SH-SY5Y (cell line): Measurements from ENCODE around the gene ANTXR1.

ENCODE experiments used
- GATA2 ChIP-seq: IDR thresholded peaks from 2 replicates; pipeline ENCODE4 v1.6.1; 2011; ENCODE audit warnings: mild to moderate bottlenecking, low read depth, low read length
- GATA3 ChIP-seq: IDR thresholded peaks from 2 replicates; pipeline ENCODE4 v1.6.1; 2011; ENCODE audit warnings: low read depth, mild to moderate bottlenecking, low read length, moderate library complexity

Gene ANTXR1

GRCh38 chr2:69221512-69221911 lies 208.5 kb downstream of the ANTXR1 start:
- no peak for TF ChIP-seq GATA3
- TF ChIP-seq GATA2, result no peak

GRCh38 chr2:69221960-69222751 lies 209.2 kb downstream of the ANTXR1 start:
- TF ChIP-seq GATA3 (no peak), GATA2 (no peak)

- no peak for TF ChIP-seq GATA3
- TF ChIP-seq GATA2, result no peak
These were observed 210.1 kb downstream of the ANTXR1 start for GRCh38 chr2:69222953-69223658.

- TF ChIP-seq GATA2 (no peak), GATA3 (no peak)
These were observed 211.0 kb downstream of the ANTXR1 start for GRCh38 chr2:69223759-69224511.

- TF ChIP-seq GATA2 (no peak), GATA3 (no peak)
These were observed 211.5 kb downstream of the ANTXR1 start for GRCh38 chr2:69224512-69224837.

GRCh38 chr2:69225933-69226332 lies 213.0 kb downstream of the ANTXR1 start:
- no peak for TF ChIP-seq GATA2
- no peak for TF ChIP-seq GATA3

- TF ChIP-seq GATA2 (no peak), GATA3 (no peak)
These were observed 213.9 kb downstream of the ANTXR1 start for GRCh38 chr2:69226903-69227302.

- TF ChIP-seq GATA3, result no peak
- no peak for TF ChIP-seq GATA2
These were observed 214.7 kb downstream of the ANTXR1 start for GRCh38 chr2:69227716-69228115.

GRCh38 chr2:69231612-69232277 lies 218.8 kb downstream of the ANTXR1 start:
- no peak for TF ChIP-seq GATA3
- TF ChIP-seq GATA2, result no peak

- no peak for TF ChIP-seq GATA3
- no peak for TF ChIP-seq GATA2
These were observed 224.2 kb downstream of the ANTXR1 start for GRCh38 chr2:69237070-69237670.

- TF ChIP-seq GATA2 (no peak), GATA3 (no peak)
These were observed 225.6 kb downstream of the ANTXR1 start for GRCh38 chr2:69238449-69239031.

- TF ChIP-seq GATA2 (no peak), GATA3 (no peak)
These were observed 228.1 kb downstream of the ANTXR1 start for GRCh38 chr2:69241093-69241492.

- TF ChIP-seq GATA3 (no peak), GATA2 (no peak)
These were observed 228.9 kb downstream of the ANTXR1 start for GRCh38 chr2:69241664-69242514.
